Neural cell (in vitro differentiated cells): Measurements from ENCODE around the gene RPL38. TPM values are rescaled to one million over a fixed set of nuclear protein-coding genes. Genes with fewer than 3 reads are reported as not detected.

Experiments used
- H2AFZ ChIP-seq: fragments of 200-600, 300-800 bp; sonication (generic), shearing (Covaris generic); 2 replicates; pipeline ENCODE4 v1.6.0; 2014; ENCODE audit warnings: low read depth, mild to moderate bottlenecking, antibody characterized with exemption, low read length, moderate library complexity
- H3F3A ChIP-seq: fragments of 200-600 bp; shearing (Covaris generic); 2 replicates; pipeline ENCODE4 v1.6.1; 2016; ENCODE audit warnings: mild to moderate bottlenecking, moderate library complexity, mixed read lengths, antibody characterized with exemption, low read length; ENCODE audit not compliant: insufficient read depth, poor library complexity, severe bottlenecking
- H3K27ac ChIP-seq: fragments of 200-600, 300-800 bp; sonication (generic), shearing (Covaris generic); 2 replicates; pipeline ENCODE4 v1.5.1; 2014; ENCODE audit warnings: mild to moderate bottlenecking, low read length, moderate library complexity
- H3K27me3 ChIP-seq: fragments of 300-800, 200-600 bp; sonication (generic), shearing (Covaris generic); 2 replicates; pipeline ENCODE4 v1.6.0; 2014; ENCODE audit warnings: mild to moderate bottlenecking, low read depth, low read length, moderate library complexity; ENCODE audit not compliant: insufficient read depth
- H3K36me3 ChIP-seq: fragments of 300-800, 200-600 bp; sonication (generic), shearing (Covaris generic); 2 replicates; pipeline ENCODE4 v1.5.1; 2014; ENCODE audit warnings: mild to moderate bottlenecking, antibody characterized with exemption, low read length, moderate library complexity; ENCODE audit not compliant: insufficient read depth
- H3K4me2 ChIP-seq: fragments of 300-800, 200-600 bp; sonication (generic), shearing (Covaris generic); 2 replicates; pipeline ENCODE4 v1.6.0; 2014; ENCODE audit warnings: mild to moderate bottlenecking, low read length
- H3K4me3 ChIP-seq: fragments of 300-800, 200-600 bp; sonication (generic), shearing (Covaris generic); 2 replicates; pipeline ENCODE4 v1.5.1; 2014; ENCODE audit warnings: mild to moderate bottlenecking, low read length, moderate library complexity
- H3K79me2 ChIP-seq: fragments of 200-600 bp; shearing (Covaris generic); replicated peaks from 2 replicates; pipeline ENCODE4 v1.6.0; 2014; ENCODE audit warnings: mild to moderate bottlenecking, low read length, moderate library complexity; ENCODE audit not compliant: insufficient read depth
- H3K9ac ChIP-seq: fragments of 300-800, 200-600 bp; sonication (generic), shearing (Covaris generic); 2 replicates; pipeline ENCODE4 v1.6.1; 2016; ENCODE audit warnings: mild to moderate bottlenecking, low read length, mixed read lengths
- H3K9me2 ChIP-seq: fragments of 200-600 bp; shearing (Covaris generic); 2 replicates; pipeline ENCODE4 v1.6.1; 2016; ENCODE audit warnings: mild to moderate bottlenecking, low read length, mixed read lengths; ENCODE audit not compliant: insufficient read depth
- H3K9me3 ChIP-seq: fragments of 200-600, 300-800 bp; sonication (generic), shearing (Covaris generic); 2 replicates; pipeline ENCODE4 v1.6.1; 2016; ENCODE audit warnings: mild to moderate bottlenecking, mixed run types, low read length, moderate library complexity, mixed read lengths
- H4K20me1 ChIP-seq: fragments of 200-600 bp; shearing (Covaris generic); 2 replicates; pipeline ENCODE4 v1.6.1; 2016; ENCODE audit warnings: mild to moderate bottlenecking, mixed run types; ENCODE audit not compliant: insufficient read depth
- EP300 ChIP-seq: fragments of 450-650 bp; conservative IDR thresholded peaks from 2 replicates; pipeline ENCODE4 v1.6.1; 2014; ENCODE audit warnings: antibody characterized with exemption, mild to moderate bottlenecking, moderate library complexity; ENCODE audit not compliant: poor library complexity, severe bottlenecking
- EZH2 ChIP-seq: fragments of 200-600, 300-800 bp; shearing (Covaris generic), sonication (generic); IDR thresholded peaks from 2 replicates; pipeline ENCODE4 v1.6.1; 2014; ENCODE audit warnings: antibody characterized with exemption, low read length, borderline replicate concordance, mild to moderate bottlenecking; ENCODE audit not compliant: insufficient read depth, poor library complexity, severe bottlenecking
- MXI1 ChIP-seq: fragments of 450-650 bp; conservative IDR thresholded peaks from 2 replicates; pipeline ENCODE4 v1.6.1; 2014; ENCODE audit warnings: antibody characterized with exemption, mild to moderate bottlenecking; ENCODE audit not compliant: poor library complexity, severe bottlenecking
- POLR2AphosphoS5 ChIP-seq: IDR thresholded peaks from 2 replicates; pipeline ENCODE4 v1.6.1; 2012
- RAD21 ChIP-seq: fragments of 450-650 bp; conservative IDR thresholded peaks from 2 replicates; pipeline ENCODE4 v1.6.1; 2014; ENCODE audit warnings: antibody characterized with exemption, mild to moderate bottlenecking, moderate library complexity
- SMC3 ChIP-seq: fragments of 450-650 bp; conservative IDR thresholded peaks from 2 replicates; pipeline ENCODE4 v1.6.1; 2014; ENCODE audit warnings: antibody characterized with exemption, mild to moderate bottlenecking, moderate library complexity; ENCODE audit not compliant: poor library complexity
- TAF1 ChIP-seq: IDR thresholded peaks from 2 replicates; pipeline ENCODE4 v1.6.1; 2012; ENCODE audit warnings: low read depth
- polyA plus RNA-seq: library from polyadenylated mRNA; depleted of rRNA; stranded (reverse); fragments of >200 nt; gene quantifications from 2 replicates; pipeline ENCODE4 v1.2.3, GENCODE V29; 2014
- TF ChIP-seq, protein P1 (sequence below): fragments of 450-650 bp; IDR thresholded peaks from 2 replicates; pipeline ENCODE4 v1.5.1; 2014; ENCODE audit warnings: antibody characterized with exemption, mild to moderate bottlenecking, moderate library complexity; ENCODE audit not compliant: poor library complexity, severe bottlenecking
- TF ChIP-seq, protein P2 (sequence below): IDR thresholded peaks from 2 replicates; pipeline ENCODE4 v1.6.1; 2012; ENCODE audit warnings: borderline replicate concordance

Gene RPL38
- polyA plus RNA-seq, 1 donor from 2014 or later: 378 TPM

DNA sequence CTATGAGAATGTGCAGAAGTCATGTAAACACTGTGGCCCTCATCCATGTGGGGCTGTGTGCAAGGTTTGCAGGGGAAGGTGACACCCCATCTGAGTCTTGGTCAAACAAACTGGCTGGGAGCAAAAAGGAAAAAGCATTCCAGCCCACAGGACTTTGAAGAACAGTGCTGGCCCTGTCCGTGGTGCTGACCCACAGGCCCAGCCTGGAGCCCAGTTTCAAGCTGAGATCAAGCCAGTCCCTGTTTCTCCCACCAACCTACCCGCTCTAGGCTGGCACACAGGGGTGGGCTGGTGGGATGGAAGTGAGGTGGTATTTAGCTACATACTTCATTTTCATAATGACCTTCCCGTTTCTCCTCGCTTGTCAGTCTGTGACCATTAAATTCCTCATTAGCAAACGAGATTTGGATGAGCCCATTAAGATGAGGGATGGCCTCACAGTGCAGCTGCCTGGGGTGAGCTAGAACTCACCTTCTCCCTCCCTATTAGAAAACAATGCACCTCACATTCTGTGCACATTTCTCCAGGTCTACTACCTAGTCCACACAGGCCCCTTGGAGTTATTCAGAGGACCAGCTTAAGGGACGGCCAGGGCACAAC, 12.6 kb upstream of the RPL38 start:
- Histone ChIP-seq H3F3A (no peaks in the 10 kb centered on the region), H2AFZ (no peak overlapping the region), H3K4me3 (no peak overlapping the region), H3K9me3 (no peaks in the 10 kb centered on the region), H3K9me2 (no peaks in the 10 kb centered on the region), H3K27me3 (no peaks in the 10 kb centered on the region), H3K27ac (no peak overlapping the region), H4K20me1 (no peaks in the 10 kb centered on the region), H3K36me3 (no peaks in the 10 kb centered on the region), H3K79me2 (no peaks in the 10 kb centered on the region), H3K9ac (no peak overlapping the region), H3K4me2 (no peak overlapping the region)
- TF ChIP-seq MXI1 (no peak), EZH2 (no peak), SMC3 (no peak), TAF1 (no peak), POLR2AphosphoS5 (no peak), RAD21 (no peak), EP300 (no peak)
- TF ChIP-seq, protein P1, sequence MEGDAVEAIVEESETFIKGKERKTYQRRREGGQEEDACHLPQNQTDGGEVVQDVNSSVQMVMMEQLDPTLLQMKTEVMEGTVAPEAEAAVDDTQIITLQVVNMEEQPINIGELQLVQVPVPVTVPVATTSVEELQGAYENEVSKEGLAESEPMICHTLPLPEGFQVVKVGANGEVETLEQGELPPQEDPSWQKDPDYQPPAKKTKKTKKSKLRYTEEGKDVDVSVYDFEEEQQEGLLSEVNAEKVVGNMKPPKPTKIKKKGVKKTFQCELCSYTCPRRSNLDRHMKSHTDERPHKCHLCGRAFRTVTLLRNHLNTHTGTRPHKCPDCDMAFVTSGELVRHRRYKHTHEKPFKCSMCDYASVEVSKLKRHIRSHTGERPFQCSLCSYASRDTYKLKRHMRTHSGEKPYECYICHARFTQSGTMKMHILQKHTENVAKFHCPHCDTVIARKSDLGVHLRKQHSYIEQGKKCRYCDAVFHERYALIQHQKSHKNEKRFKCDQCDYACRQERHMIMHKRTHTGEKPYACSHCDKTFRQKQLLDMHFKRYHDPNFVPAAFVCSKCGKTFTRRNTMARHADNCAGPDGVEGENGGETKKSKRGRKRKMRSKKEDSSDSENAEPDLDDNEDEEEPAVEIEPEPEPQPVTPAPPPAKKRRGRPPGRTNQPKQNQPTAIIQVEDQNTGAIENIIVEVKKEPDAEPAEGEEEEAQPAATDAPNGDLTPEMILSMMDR: no peak
- TF ChIP-seq, protein P2, sequence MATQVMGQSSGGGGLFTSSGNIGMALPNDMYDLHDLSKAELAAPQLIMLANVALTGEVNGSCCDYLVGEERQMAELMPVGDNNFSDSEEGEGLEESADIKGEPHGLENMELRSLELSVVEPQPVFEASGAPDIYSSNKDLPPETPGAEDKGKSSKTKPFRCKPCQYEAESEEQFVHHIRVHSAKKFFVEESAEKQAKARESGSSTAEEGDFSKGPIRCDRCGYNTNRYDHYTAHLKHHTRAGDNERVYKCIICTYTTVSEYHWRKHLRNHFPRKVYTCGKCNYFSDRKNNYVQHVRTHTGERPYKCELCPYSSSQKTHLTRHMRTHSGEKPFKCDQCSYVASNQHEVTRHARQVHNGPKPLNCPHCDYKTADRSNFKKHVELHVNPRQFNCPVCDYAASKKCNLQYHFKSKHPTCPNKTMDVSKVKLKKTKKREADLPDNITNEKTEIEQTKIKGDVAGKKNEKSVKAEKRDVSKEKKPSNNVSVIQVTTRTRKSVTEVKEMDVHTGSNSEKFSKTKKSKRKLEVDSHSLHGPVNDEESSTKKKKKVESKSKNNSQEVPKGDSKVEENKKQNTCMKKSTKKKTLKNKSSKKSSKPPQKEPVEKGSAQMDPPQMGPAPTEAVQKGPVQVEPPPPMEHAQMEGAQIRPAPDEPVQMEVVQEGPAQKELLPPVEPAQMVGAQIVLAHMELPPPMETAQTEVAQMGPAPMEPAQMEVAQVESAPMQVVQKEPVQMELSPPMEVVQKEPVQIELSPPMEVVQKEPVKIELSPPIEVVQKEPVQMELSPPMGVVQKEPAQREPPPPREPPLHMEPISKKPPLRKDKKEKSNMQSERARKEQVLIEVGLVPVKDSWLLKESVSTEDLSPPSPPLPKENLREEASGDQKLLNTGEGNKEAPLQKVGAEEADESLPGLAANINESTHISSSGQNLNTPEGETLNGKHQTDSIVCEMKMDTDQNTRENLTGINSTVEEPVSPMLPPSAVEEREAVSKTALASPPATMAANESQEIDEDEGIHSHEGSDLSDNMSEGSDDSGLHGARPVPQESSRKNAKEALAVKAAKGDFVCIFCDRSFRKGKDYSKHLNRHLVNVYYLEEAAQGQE: no peak

DNA sequence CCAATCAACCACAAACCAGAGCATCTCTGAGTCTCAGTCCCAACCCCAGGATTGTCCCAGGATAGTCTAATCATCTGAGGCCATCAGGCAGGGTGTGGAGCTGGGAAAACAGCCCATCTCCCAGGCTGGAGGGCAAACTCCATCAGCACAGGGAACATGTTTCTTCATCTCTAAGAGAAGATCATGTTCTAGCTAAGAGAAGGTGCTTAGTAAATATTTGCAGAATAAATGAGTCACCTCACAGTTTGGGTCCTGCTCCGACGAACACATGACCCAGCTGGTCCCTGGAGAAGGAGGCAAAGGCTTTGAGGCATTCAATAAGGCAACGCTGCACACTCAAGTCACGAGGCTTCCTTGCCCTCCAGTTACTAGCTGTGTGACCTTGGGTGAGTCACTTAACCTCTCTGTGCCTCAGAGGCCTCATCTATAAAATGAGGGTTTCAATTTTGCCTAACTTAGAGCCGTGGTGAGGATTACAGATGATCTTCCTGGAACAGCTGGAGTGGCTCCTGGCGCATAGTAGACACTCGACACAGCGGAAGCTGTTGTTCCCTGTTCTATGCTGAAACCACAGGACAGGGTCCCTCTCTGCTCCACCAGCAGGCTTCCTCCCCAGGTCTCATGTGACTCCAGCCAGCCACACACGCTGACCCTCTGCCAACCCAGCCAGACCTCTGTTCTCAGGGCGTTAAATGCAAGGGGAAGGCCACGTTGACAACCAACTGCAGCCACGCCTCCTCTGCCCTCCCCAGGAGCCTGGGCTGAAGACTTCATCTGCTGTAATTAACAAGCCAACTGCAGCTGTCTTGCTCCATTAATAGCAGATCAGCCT, 10.3 kb upstream of the RPL38 start:
- no peaks in the 10 kb centered on the region for H3K36me3 ChIP-seq
- H3K4me2 ChIP-seq: no peak overlapping the region
- H3K4me3 ChIP-seq: no peak overlapping the region
- H3K79me2 ChIP-seq: no peaks in the 10 kb centered on the region
- no peak overlapping the region for H3K27ac ChIP-seq
- H2AFZ ChIP-seq: no peak overlapping the region
- TF ChIP-seq EZH2 (no peak), RAD21 (no peak), TAF1 (no peak), EP300 (no peak), POLR2AphosphoS5 (no peak), MXI1 (no peak), SMC3 (no peak)
- TF ChIP-seq, protein P1: no peak
- TF ChIP-seq, protein P2: no peak
- H3K9ac ChIP-seq: no peak overlapping the region
- H3F3A ChIP-seq: no peaks in the 10 kb centered on the region
- no peaks in the 10 kb centered on the region for H4K20me1 ChIP-seq
- no peaks in the 10 kb centered on the region for H3K9me3 ChIP-seq
- no peaks in the 10 kb centered on the region for H3K27me3 ChIP-seq
- H3K9me2 ChIP-seq: no peaks in the 10 kb centered on the region
